GDM1 (cell line): ENCODE results near the gene RNASE8.
A peak's percentile ranks its signal among the peaks of the same experiment; 100 is the strongest.

Source experiments
- DNase-seq: peaks from one replicate; lab custom pipeline; 2025; lab: John Stamatoyannopoulos, UW

Gene RNASE8

GRCh38 chr14:21053184-21054122 lies 4.2 kb upstream of the RNASE8 start:
- DNase-seq, result no peak

GRCh38 chr14:21054123-21054767 lies 3.4 kb upstream of the RNASE8 start:
- no peak for DNase-seq

DNA sequence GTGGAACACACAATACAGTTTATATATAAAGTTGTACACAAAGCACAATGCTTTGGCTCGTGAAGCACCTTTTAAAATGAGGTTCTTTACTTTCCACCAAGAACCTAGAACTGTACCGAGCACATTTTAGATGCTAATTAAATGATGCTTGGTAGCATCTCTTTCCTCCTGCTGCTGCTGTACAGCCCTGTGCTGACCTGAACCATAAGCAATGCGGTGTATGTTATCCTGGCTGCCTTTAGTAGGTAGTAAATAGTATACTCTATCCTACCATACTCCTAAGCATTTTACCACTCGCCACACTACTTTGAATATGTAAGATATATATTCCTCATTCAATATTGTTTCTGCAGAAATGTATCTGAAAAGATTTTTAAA lies 2.9 kb upstream of the RNASE8 start:
- DNase-seq, result no peak

DNA sequence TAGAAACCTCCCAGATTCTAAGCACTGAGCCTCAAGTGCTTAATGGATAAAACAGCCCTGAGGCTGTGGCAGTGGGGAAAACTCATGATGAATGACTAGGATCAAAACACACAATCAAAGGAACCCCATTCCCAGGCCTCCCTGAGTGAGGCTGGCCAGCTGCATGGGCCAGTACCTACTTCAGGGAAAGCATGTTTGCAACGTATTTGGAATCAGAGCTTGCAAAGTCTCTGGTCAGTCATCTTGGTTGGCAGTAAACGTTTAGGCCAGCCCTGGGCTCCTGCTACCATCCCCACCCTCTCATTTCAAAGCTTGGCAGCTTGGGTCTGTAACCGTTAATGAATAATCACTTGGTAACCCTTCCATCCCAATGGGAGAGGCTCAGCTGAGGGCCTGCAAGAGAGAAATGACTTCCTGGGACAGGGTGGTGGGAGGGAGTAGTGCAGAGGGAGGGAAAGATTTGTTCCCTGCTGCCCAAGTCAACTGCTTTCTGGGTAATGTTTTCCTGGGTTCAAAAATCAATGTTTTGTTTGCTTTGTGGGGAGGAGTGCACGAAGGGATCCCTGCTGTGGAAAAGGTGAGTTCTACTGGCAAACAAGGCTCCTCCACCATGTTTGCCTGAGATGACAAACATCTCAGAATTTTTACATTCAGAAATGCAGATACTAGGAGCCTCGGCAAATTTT lies 2.0 kb upstream of the RNASE8 start:
- no peak for DNase-seq

DNA sequence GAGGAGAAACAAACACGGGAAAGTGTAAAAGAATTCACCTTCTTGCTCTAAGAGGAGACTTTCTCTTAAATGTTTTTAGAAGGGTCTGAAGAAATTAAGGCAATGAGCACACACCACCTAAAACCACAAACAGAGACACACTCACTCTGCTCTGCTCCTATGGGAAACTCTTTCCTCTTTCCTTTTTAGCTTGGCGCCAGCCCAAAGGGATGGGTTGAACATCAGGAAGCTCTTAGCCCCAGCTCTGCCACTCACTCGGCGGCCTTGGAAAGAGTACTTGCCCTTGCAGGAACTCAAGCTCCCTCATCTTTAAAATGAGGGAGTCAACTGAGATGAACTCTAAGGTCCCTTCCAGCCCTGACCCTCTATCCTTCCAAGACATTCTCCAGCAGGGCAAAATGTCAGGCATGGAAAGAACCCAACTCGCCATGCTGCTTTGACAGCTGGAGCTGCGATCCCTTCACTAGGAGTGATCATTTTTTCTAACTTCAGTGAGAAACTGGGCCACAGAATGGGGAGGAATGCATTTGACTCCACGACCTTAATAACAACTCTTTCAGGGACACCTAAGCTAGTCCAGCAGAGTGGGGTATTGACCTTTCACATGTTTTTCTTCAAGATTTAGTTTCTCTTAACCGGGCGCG lies 980 bp upstream of the RNASE8 start:
- DNase-seq, result no peak

DNA sequence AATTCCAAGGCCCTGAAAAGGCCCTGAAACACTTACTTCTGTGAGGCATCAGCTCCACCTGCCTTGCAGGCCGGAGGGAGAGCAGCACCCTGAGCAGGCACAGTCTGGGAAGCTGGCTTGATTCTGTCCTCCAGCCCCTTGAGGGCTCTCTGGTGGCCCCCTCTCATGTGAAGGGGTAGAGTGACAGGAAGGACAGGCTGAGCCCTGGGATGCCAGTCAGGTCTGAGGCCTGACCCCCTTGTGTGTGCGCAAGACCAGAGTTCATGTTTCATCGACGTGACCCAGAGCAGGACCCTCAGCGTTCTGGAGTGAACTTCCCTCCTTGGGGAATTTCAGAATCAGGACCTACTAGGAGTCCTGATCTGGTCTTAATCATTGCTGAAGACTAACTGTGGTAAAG lies 1.3 kb downstream of the RNASE8 start:
- no peak for DNase-seq

- DNase-seq, result no peak
These were observed 2.4 kb downstream of the RNASE8 start for GRCh38 chr14:21059842-21060613.

- no peak for DNase-seq
These were observed 3.2 kb downstream of the RNASE8 start for GRCh38 chr14:21060614-21061346.

- DNase-seq, result no peak
These were observed 3.7 kb downstream of the RNASE8 start for GRCh38 chr14:21061347-21061668.

- no peak for DNase-seq
These were observed 5.9 kb downstream of the RNASE8 start for GRCh38 chr14:21063479-21063878.

DNA sequence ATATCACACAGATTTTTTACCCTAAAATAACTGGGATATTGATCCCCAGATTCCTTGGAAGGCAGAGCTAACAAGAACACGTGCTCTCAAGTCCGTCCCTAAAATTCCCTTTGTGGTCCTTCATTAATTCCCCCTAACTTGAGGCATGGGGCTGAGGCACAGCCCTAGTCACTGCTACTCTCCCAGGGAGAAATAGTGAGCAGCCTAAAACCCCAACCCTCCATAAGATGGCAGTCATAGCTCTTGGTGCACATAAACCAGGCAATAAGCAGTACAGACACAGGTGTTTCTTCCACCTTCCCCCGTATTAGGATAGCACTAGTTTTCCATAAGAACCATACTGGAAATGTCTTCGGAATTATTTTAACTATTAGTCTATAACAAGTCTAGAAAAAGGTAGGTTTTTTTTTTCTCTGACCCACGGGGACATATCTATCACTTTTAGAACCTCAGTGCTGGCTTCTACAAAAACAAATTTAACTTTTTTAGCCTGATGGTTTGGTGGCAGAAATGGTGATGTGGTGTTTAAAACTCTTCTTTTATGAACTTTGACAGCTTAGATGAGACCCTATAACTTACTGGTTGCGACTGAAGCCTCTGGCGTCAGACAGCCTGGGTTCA lies 9.4 kb downstream of the RNASE8 start:
- no peak for DNase-seq

DNA sequence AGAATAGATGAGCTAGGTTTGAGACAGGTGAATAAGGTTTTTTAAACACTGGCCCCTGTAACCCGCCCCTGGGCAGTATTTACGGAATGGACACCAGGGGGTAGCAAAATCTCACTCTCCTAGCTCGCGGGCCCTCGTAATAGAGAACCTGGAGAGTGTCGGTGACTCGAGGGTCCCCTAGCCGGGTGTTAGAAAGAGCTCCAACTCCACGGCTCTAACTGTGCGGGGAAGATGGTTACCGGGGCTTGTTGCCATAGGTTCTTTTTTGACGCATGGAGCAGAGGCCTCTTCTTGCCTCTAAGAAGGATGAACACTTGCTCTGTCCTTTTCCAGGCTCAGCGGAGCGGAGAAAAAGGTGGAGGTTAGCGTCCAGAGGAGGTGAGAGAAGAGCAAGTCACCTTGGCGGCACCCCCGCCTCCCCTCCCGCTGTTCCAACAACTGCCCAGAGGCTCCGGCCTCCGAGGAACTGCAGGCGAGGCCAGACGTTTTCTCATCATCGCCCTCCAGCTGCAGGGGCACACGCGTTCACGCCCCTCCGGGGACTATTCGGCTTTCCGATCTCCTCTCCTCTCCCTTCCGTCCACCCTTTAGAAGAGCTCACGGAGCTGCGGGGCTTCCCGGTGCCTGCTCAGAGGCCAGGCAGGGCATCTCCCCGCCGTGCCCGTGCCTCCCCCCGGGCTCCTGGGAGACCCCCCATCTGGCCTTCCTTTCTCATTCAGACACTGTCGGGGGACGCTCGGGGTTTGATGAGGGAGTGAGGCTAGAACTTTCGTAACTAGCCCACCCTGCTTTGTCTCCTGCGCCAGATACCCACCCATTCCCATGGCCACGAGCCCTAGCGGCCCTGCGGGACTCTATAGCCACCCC lies 11.1 kb downstream of the RNASE8 start:
- DNase-seq, result peak; percentile 49

DNA sequence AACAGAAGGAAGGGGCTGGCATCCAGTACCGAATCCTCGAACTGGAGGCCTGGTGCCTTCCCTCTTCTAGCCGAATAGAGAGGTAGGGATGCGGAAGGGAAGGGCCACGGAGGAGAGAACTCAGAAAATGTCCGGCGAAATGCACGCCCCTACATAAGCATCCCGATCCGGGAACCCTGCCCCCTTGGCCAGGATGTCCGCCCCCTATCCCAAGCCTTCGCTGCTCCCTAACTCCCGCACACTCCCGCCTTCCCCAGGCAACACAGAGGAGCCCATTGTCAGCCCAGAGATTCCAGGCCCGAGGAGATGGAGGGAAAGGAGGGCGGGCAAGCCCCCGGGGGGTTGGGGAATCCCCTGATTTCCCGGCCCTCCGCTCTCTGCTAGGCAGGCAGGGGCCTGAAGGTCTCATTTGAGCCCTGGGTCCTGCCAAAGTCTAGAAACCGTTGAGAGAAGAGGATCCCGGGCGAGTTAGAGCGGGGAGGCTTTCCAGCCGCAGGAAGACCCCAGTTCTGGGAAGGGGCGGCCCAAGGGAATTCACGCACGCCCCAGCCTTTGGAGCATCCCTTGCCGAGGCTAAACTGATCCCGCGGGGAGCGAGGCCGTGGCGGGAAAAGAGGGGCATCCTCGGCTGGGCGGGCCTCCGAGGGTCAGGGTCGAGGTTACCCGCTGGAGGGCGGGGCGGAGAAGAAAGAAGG lies 11.9 kb downstream of the RNASE8 start:
- no peak for DNase-seq

GRCh38 chr14:21070083-21070609 lies 12.5 kb downstream of the RNASE8 start, which contains the start of gene ARHGEF40:
TSS of gene ARHGEF40 (plus strand) at chr14:21070304. CDS start at chr14:21070397, 93 bp downstream.
- DNase-seq, result no peak

DNA sequence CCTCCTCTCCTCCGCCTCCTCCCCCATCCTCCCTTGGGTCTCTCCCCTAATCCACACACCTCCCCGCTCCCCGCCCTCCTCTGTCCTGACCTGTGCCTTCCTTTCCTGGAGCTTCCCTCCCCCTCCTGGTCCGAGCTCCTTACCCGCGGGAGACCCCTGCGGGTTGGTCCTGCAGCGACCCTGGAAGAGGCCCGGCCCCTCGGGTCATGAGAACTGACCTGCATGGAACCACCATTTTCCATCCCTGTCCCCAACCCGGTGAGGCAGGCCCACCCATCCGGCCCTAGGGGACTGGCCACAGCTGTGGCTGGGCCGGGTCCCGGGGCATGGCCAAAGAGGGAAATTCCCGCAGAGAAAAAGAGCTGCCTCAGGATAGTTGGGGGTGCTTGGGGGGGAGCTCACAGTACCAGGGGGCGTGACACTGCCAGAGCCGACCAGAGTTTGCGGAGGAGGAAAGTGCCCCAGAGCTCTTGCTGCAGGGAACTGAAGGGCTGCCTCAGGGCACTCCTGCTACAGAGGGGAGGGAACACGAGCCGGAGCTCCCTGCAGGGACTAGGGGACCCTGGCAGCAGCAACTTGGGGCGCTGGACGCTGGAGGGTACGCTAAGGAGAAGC lies 13.1 kb downstream of the RNASE8 start:
- no peak for DNase-seq

DNA sequence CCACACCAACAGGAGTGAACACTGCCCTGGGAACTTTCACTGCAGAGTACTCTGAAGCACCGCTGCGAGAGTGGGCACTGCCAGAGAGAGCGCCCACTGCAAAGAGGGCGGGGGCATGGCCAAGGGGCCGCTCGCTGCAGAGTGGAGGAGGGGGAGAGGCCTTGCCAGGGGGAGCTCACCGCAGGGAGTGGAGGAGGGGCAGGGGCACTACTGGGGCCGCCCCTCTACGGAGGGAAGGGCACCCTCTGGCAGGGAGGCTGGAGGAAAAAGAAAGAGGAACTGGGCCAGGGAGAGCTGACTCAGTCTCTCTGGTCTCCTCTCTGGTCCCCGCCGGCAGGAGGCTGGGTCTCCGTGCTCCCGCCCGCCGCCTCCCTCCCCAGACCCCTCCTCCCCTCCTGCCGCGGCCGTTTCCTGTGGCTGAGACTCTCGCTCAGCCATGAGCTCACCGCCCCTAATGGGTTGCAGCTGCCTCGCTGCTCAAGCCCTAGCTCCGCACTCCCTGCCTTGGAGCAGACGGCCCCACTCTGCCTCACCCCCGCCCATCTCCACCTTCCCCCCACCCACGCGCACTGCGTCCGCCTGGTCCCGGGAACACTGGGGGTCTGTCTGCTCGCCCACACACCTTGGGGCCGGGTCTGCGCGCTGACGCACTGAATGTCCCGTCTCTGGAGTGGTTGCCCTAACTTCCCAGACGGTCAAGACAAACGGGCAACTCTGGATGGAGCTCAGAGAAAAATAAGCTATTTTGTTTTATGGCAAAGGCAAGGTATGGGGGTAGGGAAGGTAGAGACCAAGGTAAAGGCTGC lies 13.8 kb downstream of the RNASE8 start:
- peak; percentile 97 for DNase-seq

GRCh38 chr14:21072031-21072473 lies 14.4 kb downstream of the RNASE8 start:
- peak; percentile 62 for DNase-seq
